OCI-LY1 (cell line): ENCODE data around the gene MRPL43.

Experiments used
- H2AFZ ChIP-seq: fragments of 200-600 bp; sonication (generic), shearing (Covaris generic); 2 replicates; pipeline ENCODE4 v1.6.0; 2014; ENCODE audit warnings: antibody characterized with exemption, mild to moderate bottlenecking, low read length
- H3F3A ChIP-seq: fragments of 200-600 bp; sonication (generic), shearing (Covaris generic); 2 replicates; pipeline ENCODE4 v1.6.0; 2014; ENCODE audit warnings: mild to moderate bottlenecking, antibody characterized with exemption, low read length, moderate library complexity; ENCODE audit not compliant: insufficient read depth
- H3K27ac ChIP-seq: fragments of 200-600 bp; sonication (generic); 2 replicates; pipeline ENCODE4 v1.5.1; 2014; ENCODE audit warnings: low read length, mixed run types, mild to moderate bottlenecking, low read depth; ENCODE audit not compliant: poor library complexity, severe bottlenecking
- H3K27me3 ChIP-seq: fragments of 200-600 bp; sonication (generic); 2 replicates; pipeline ENCODE4 v1.6.0; 2014; ENCODE audit warnings: antibody characterized with exemption, mild to moderate bottlenecking, low read length, moderate library complexity; ENCODE audit not compliant: insufficient read depth
- H3K36me3 ChIP-seq: fragments of 200-600 bp; sonication (generic); 2 replicates; pipeline ENCODE4 v1.6.1; 2014; ENCODE audit warnings: mild to moderate bottlenecking, antibody characterized with exemption, low read length, moderate library complexity, mixed read lengths; ENCODE audit not compliant: insufficient read depth
- H3K4me1 ChIP-seq: fragments of 200-600 bp; sonication (generic); 2 replicates; pipeline ENCODE4 v1.5.1; 2014; ENCODE audit warnings: mild to moderate bottlenecking, low read length, moderate library complexity; ENCODE audit not compliant: insufficient read depth, severe bottlenecking
- H3K4me2 ChIP-seq: fragments of 200-600 bp; sonication (generic), shearing (Covaris generic); 2 replicates; pipeline ENCODE4 v1.6.1; 2014; ENCODE audit warnings: low read length
- H3K4me3 ChIP-seq: fragments of 200-600 bp; sonication (generic); 2 replicates; pipeline ENCODE4 v1.5.1; 2014; ENCODE audit warnings: low read length, low read depth, mild to moderate bottlenecking, mixed read lengths; ENCODE audit not compliant: poor library complexity, severe bottlenecking
- H3K79me2 ChIP-seq: fragments of 200-600 bp; shearing (Covaris generic); 2 replicates; pipeline ENCODE4 v1.6.1; 2016; ENCODE audit warnings: mixed run types, low read length, mixed read lengths; ENCODE audit not compliant: insufficient read depth
- H3K9ac ChIP-seq: fragments of 200-600 bp; sonication (generic), shearing (Covaris generic); 2 replicates; pipeline ENCODE4 v1.6.1; 2014; ENCODE audit warnings: mild to moderate bottlenecking, low read length, mixed read lengths
- H3K9me2 ChIP-seq: fragments of 200-600 bp; sonication (generic), shearing (Covaris generic); 2 replicates; pipeline ENCODE4 v1.6.1; 2014; ENCODE audit warnings: low read depth, mild to moderate bottlenecking, low read length, mixed read lengths
- H3K9me3 ChIP-seq: fragments of 200-600 bp; shearing (Covaris generic); 2 replicates; pipeline ENCODE4 v1.6.1; 2014; ENCODE audit warnings: low read length, mixed read lengths
- H4K20me1 ChIP-seq: fragments of 200-600 bp; sonication (generic), shearing (Covaris generic); 2 replicates; pipeline ENCODE4 v1.6.0; 2016; ENCODE audit warnings: mild to moderate bottlenecking, low read length; ENCODE audit not compliant: insufficient read depth
- EZH2 ChIP-seq: fragments of 200-600 bp; sonication (generic), shearing (Covaris generic); IDR thresholded peaks from 2 replicates; pipeline ENCODE4 v1.8.0; 2017; ENCODE audit warnings: borderline replicate concordance, mixed run types, mild to moderate bottlenecking, antibody characterized with exemption, low read length, moderate library complexity, mixed read lengths
- TF ChIP-seq, protein P1 (sequence below): fragments of 200-600 bp; sonication (generic), shearing (Covaris generic); IDR thresholded peaks from 2 replicates; pipeline ENCODE4 v1.5.1; 2017; ENCODE audit warnings: mild to moderate bottlenecking, antibody characterized with exemption, low read length, moderate library complexity, mixed read lengths

MRPL43 gene

GRCh38 chr10:101027106-101027720, 39.9 kb upstream of the MRPL43 start:
- Histone ChIP-seq H3K4me1 (peaks cover 10% of the 10 kb centered on the region), H3K4me3 (no peak overlapping the region), H3K4me2 (no peak overlapping the region), H3F3A (no peaks in the 10 kb centered on the region), H3K36me3 (no peaks in the 10 kb centered on the region), H4K20me1 (no peaks in the 10 kb centered on the region), H3K27ac (no peak overlapping the region), H3K27me3 (0 out of 2 replicates have a peak, but pooled peaks cover 4% of the 10 kb centered on the region), H2AFZ (no peak overlapping the region), H3K9me2 (no peaks in the 10 kb centered on the region), H3K9ac (no peak overlapping the region), H3K79me2 (no peaks in the 10 kb centered on the region), H3K9me3 (no peaks in the 10 kb centered on the region)
- no peak for TF ChIP-seq EZH2

DNA sequence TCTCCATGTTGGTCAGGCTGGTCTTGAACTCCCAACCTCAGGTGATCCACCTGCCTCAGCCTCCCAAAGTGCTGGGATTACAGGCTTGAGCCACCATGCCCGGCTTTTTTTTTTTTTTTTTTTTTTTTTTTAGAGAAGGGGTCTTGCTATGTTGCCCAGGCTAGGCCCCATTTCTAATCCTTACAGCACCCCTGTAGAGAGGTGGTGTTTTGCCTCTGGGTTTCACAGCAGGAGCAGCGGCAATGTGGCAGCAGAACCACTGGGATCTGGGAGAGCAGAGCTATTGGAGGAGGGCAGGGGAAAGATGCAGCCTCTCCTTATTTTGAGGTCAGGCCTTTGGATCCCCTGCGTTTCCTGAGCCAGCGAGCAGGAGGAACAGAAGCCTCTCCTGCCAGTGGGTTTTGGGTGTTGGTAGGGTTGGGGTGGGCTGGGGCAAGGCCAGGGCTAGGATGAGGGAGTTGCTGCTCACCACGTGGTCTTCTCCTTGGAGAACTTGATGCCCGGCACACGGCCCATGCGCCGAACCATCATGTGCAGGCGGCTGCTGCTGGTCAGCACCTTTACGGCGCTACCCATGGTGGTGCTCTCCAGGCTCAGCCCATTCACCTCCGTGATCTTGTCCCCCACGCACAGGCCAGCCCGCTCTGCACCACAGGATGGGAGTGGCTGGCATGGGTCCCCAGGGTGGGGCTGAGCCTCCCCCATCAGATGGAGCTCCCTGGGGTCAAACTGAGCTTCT, 35.8 kb upstream of the MRPL43 start:
- Histone ChIP-seq H3K27ac (no peak overlapping the region), H3K36me3 (no peaks in the 10 kb centered on the region), H3K4me2 (no peak overlapping the region), H4K20me1 (no peaks in the 10 kb centered on the region), H2AFZ (no peak overlapping the region), H3K9me2 (no peaks in the 10 kb centered on the region), H3K9ac (no peak overlapping the region), H3K79me2 (no peaks in the 10 kb centered on the region), H3K9me3 (no peaks in the 10 kb centered on the region), H3K27me3 (no peaks in the 10 kb centered on the region), H3K4me3 (no peak overlapping the region), H3F3A (no peaks in the 10 kb centered on the region), H3K4me1 (no peaks in the 10 kb centered on the region)
- TF ChIP-seq, protein P1, sequence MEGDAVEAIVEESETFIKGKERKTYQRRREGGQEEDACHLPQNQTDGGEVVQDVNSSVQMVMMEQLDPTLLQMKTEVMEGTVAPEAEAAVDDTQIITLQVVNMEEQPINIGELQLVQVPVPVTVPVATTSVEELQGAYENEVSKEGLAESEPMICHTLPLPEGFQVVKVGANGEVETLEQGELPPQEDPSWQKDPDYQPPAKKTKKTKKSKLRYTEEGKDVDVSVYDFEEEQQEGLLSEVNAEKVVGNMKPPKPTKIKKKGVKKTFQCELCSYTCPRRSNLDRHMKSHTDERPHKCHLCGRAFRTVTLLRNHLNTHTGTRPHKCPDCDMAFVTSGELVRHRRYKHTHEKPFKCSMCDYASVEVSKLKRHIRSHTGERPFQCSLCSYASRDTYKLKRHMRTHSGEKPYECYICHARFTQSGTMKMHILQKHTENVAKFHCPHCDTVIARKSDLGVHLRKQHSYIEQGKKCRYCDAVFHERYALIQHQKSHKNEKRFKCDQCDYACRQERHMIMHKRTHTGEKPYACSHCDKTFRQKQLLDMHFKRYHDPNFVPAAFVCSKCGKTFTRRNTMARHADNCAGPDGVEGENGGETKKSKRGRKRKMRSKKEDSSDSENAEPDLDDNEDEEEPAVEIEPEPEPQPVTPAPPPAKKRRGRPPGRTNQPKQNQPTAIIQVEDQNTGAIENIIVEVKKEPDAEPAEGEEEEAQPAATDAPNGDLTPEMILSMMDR = no peak
- no peak for TF ChIP-seq EZH2

- Histone ChIP-seq H3K36me3 (no peaks in the 10 kb centered on the region), H3K9me2 (no peaks in the 10 kb centered on the region), H3K9ac (no peak overlapping the region), H2AFZ (no peak overlapping the region), H3F3A (no peaks in the 10 kb centered on the region), H4K20me1 (no peaks in the 10 kb centered on the region), H3K4me2 (no peak overlapping the region), H3K79me2 (no peaks in the 10 kb centered on the region), H3K4me1 (no peaks in the 10 kb centered on the region), H3K4me3 (no peak overlapping the region), H3K27ac (no peak overlapping the region), H3K9me3 (no peaks in the 10 kb centered on the region), H3K27me3 (no peaks in the 10 kb centered on the region)
- no peak for TF ChIP-seq EZH2
- TF ChIP-seq, protein P1 = no peak
Observed at GRCh38 chr10:101021692-101022251, 34.5 kb upstream of the MRPL43 start.
